ENCODE measurements around the gene MYCBP2.

DNA sequence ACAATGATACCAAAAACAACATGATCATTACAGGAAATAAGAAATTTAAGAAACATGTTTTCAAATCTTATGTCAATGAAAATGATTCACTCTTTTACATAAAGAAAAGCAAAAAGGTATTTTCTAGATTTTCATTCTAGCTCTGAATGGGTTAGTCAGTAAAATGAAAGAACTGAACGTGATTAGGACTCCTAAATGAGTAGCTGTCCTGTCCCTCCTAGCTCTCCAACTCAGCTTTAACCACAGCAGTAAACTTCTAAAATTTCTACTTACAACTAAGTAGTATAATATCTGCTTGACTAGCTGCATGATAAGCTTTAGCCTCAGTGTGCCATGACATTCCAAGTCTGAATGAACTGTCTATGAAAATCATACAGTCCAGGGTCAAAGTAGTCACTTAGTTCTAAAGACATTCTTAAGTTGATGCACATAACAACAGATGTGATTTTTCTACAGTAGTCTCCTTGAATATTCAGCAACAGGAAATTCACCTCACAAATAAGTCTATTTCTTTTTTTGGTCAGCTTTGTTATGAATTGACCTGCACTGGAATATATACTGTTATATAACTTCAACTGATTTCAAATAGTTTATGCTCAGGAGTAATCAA lies 136.4 kb downstream of the MYCBP2 start:
- TF ChIP-seq, protein P1, sequence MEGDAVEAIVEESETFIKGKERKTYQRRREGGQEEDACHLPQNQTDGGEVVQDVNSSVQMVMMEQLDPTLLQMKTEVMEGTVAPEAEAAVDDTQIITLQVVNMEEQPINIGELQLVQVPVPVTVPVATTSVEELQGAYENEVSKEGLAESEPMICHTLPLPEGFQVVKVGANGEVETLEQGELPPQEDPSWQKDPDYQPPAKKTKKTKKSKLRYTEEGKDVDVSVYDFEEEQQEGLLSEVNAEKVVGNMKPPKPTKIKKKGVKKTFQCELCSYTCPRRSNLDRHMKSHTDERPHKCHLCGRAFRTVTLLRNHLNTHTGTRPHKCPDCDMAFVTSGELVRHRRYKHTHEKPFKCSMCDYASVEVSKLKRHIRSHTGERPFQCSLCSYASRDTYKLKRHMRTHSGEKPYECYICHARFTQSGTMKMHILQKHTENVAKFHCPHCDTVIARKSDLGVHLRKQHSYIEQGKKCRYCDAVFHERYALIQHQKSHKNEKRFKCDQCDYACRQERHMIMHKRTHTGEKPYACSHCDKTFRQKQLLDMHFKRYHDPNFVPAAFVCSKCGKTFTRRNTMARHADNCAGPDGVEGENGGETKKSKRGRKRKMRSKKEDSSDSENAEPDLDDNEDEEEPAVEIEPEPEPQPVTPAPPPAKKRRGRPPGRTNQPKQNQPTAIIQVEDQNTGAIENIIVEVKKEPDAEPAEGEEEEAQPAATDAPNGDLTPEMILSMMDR (IDR thresholded peaks at IDR 0.05) = no peak
- TF ChIP-seq POLR2A (IDR thresholded peaks at IDR 0.05) = no peak

Data from tibial nerve (tissue), 3 donors.